Right lobe of liver (tissue), 6 donors: Measurements from ENCODE around the gene P2RX7. TPM values are rescaled to one million over a fixed set of nuclear protein-coding genes. Genes with fewer than 3 reads are reported as not detected.

Source experiments
- ATAC-seq, 4 donors: fragments of 200-7000 bp; cut with Tn5 transposase; one replicate each; pipeline ENCODE4 v1.9.1; 2020; ENCODE audit warnings: mild to moderate bottlenecking in 4 of 4, moderate library complexity in 4 of 4
- DNase-seq, 3 donors: peaks; one replicate each; pipeline ENCODE4 v3.0.0-alpha.2; 2020
- H3K27ac ChIP-seq, 3 donors: fragments of 200-600 bp; one replicate each; pipeline ENCODE4 v1.8.0; 2022
- H3K27me3 ChIP-seq, 2 donors: fragments of 200-600 bp; one replicate each; pipeline ENCODE4 v1.8.0; 2022
- H3K36me3 ChIP-seq, 4 donors: fragments of 200-600 bp; sonication (generic) in 1 of 4; one replicate each; pipeline versions ENCODE4 v1.5.1 to v1.8.0; 2017 to 2022; ENCODE audit warnings: control low read depth in 1 of 4
- H3K4me1 ChIP-seq, 4 donors: fragments of 200-600 bp; sonication (generic) in 1 of 4; one replicate each; pipeline versions ENCODE4 v1.5.1 to v1.8.0; 2017 to 2022; ENCODE audit warnings: control low read depth in 1 of 4
- H3K4me3 ChIP-seq, 3 donors: fragments of 200-600 bp; one replicate each; pipeline ENCODE4 v1.8.0; 2022
- H3K9me3 ChIP-seq, 4 donors: fragments of 200-600 bp; sonication (generic) in 1 of 4; one replicate each; pipeline versions ENCODE4 v1.5.1 to v1.8.0; 2017 to 2022; ENCODE audit warnings: control low read depth in 1 of 4
- POLR2A ChIP-seq: fragments of 450-650 bp; IDR thresholded peaks from one replicate; pipeline ENCODE4 v1.6.1; 2017; ENCODE audit warnings: antibody characterized with exemption, mild to moderate bottlenecking
- WGBS: methylation state at CpG from one replicate; pipeline ENCODE4 v1.1.6; 2018; ENCODE audit warnings: low coverage, low lambda C conversion rate; ENCODE audit not compliant: insufficient coverage; ENCODE audit errors: missing lambda C conversion rate; 5-methylcytosine and 5-hydroxymethylcytosine counted together
- intact Hi-C, 2 donors: fragments of 100-400 bp; cut with DNase I; formaldehyde crosslinking; loops; one replicate each; pipeline versions ENCODE4 v1.11.2 to v1.14.1; 2022
- long read RNA-seq: library from polyadenylated mRNA; unstranded; transcript quantifications from one replicate; pipeline ENCODE4 v2.0.0, GENCODE V29; 2019
- total RNA-seq, 6 experiments: library from RNA; depleted of rRNA in 2 of 6; stranded (reverse); fragments of >200 nt in 2 of 6; fragmentation: NEBNext Ultra II Directional in 3 of 6; extraction: Animal tissue kit (Norgen Biotek cat#: 25700) in 3 of 6; gene quantifications; one replicate each; pipeline versions ENCODE4 v1.1.0 to v1.2.4, GENCODE V29; 2016 to 2023
- TF ChIP-seq, protein P1 (sequence below), 4 donors: fragments of 200-600 bp in 3 of 4; fragments of 450-650 bp in 1 of 4; IDR thresholded peaks; one replicate each; pipeline versions ENCODE4 v1.5.1 to v1.8.0; 2016 to 2022; ENCODE audit warnings: antibody characterized with exemption in 4 of 4, mild to moderate bottlenecking in 2 of 4
- donor health status: DM: no; HTN: yes; CAD: no.
- donor health status: DM: no; HTN: no; CAD: no.
- donor health status: DM: no; HTN: no; CAD: no.
- donor health status: DM: no; HTN: yes; CAD: no.
- donor health status: DM: no; HTN: yes; CAD: no.

P2RX7 gene
- total RNA-seq = 10 to 100 TPM in 1 of 6 experiments, 1 to 10 TPM in 5; 2.5 to 11.4 (median 3.4) TPM
- long read RNA-seq, partial matches to known transcripts = 0 of 1 reads
- long read RNA-seq, other reads (novel, unspliced or antisense) = 1 of 1 reads

DNA sequence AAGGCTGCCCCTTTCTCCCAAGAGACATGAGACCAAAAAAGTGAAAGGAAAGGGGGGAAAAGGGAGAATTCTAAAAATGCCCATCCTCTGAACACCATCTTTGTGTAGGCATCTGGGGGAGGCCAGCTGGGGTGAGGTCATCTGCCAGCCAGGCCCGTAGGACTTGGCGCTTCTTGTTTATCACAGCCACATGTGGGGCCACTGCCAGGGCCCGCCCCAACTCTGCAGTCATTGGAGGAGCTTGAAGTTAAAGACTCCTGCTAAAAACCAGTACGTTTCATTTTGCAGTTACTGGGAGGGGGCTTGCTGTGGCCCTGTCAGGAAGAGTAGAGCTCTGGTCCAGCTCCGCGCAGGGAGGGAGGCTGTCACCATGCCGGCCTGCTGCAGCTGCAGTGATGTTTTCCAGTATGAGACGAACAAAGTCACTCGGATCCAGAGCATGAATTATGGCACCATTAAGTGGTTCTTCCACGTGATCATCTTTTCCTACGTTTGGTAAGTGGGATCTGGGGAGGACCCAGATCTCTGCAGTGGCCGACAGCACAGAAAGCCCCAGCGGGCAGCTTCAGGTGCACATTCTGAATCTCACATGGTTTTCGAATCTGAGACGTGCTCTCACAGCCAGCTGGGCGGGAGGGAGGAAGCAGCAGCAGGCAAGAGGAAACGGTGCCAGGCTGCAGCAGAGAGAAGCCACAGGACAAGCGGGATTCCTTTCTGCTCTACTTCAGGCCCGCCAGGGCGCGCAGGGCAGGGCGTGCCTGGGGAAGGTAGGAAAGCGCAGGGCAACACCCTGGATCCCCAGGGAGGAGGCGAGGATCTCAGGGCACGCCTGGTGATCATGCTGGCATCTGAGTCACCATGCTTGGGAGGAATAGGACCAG, at the start of gene P2RX7:
P2RX7 (plus strand) TSS at position 276 of the 881 bp plus-strand sequence; CDS start at position 371, 95 bp downstream.
- Histone ChIP-seq H3K27me3 (no peaks in the 10 kb centered on the region), H3K27ac (peak within 1 kb of the TSS; percentile 78 to 89 (median 79)), H3K4me3 (peak within 1 kb of the TSS; percentile 59 to 63 (median 63)), H3K4me1 (peaks cover 0 to 35% (median 15%) of the 10 kb centered on the region in 4 donors), H3K9me3 (no peaks in the 10 kb centered on the region), H3K36me3 (no peaks in the 10 kb centered on the region)
- TF ChIP-seq POLR2A = peak; percentile 49
- TF ChIP-seq, protein P1, sequence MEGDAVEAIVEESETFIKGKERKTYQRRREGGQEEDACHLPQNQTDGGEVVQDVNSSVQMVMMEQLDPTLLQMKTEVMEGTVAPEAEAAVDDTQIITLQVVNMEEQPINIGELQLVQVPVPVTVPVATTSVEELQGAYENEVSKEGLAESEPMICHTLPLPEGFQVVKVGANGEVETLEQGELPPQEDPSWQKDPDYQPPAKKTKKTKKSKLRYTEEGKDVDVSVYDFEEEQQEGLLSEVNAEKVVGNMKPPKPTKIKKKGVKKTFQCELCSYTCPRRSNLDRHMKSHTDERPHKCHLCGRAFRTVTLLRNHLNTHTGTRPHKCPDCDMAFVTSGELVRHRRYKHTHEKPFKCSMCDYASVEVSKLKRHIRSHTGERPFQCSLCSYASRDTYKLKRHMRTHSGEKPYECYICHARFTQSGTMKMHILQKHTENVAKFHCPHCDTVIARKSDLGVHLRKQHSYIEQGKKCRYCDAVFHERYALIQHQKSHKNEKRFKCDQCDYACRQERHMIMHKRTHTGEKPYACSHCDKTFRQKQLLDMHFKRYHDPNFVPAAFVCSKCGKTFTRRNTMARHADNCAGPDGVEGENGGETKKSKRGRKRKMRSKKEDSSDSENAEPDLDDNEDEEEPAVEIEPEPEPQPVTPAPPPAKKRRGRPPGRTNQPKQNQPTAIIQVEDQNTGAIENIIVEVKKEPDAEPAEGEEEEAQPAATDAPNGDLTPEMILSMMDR (IDR thresholded peaks at IDR 0.05) = peak in 2 of 4 donors; percentile 5 to 15
- ATAC-seq (peak; percentile 70 to 80 (median 76)), DNase-seq (peak; percentile 90 to 94 (median 91))
- intact Hi-C loops = loop anchor here in 1 of 2 donors (10.0 kb wide), 1 partner anchor 92 kb away; no protein-coding TSS in a partner anchor
- WGBS = 7% methylated on average over 17 of the region's 25 CpGs

DNA sequence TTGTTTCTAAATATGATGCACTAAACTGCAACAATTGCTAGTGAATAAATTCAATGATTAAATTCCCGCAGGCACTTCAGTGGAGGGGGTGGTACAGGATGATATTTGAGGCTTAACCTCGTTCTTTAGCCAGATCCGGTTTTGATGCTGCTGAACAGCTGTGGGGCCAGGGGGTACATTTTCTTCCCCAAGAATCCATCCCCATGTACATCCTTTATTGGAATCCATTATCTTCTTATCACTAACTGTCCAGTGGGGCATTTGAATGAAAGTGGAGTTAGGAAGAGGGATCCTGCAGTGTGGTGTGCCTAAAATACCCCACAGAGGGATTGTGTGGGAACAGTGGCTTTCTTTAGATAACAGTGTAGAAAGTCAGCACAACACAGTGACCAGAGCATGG, 48.4 kb upstream of the P2RX7 start:
- no peak for TF ChIP-seq POLR2A
- TF ChIP-seq, protein P1 (IDR thresholded peaks at IDR 0.05) = no peak
- WGBS = 80% methylated on average over 3 of the region's 3 CpGs

DNA sequence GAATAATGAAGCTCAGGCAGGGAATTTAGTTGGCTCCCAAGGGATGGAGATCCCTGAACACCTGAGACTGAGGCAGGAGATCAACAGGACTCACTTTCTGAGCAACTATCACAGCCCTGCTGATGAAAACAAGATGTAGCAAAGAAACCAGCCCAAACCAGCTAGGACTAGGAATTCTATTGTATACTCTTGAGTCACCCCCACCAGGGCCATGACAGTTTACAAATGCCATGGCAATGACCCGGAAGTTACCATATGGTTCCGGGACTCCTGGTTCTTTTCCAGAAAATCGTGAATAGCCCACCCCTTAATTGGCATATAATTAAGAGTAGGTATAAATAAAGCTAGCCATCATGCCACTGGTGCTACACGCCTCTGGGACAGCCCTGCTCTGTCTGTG, 47.6 kb upstream of the P2RX7 start:
- intact Hi-C loops = no loop called here
- DNase-seq (no peak), ATAC-seq (no peak)
- H3K27ac ChIP-seq = no peak overlapping the region
- no peaks in the 10 kb centered on the region for H3K4me1 ChIP-seq
- H3K4me3 ChIP-seq = no peak overlapping the region
- H3K9me3 ChIP-seq = no peaks in the 10 kb centered on the region
- no peaks in the 10 kb centered on the region for H3K27me3 ChIP-seq
- H3K36me3 ChIP-seq = no peaks in the 10 kb centered on the region
- TF ChIP-seq, protein P1 (IDR thresholded peaks at IDR 0.05) = no peak
- no peak for TF ChIP-seq POLR2A
- WGBS = no CpG with 5 or more reads among the region's 4 CpGs

More for the DNA sequence above, 48.4 kb upstream of the P2RX7 start:
- H3K27ac ChIP-seq = no peak overlapping the region
- no peak overlapping the region for H3K4me3 ChIP-seq
- no peaks in the 10 kb centered on the region for H3K9me3 ChIP-seq
- DNase-seq (no peak), ATAC-seq (no peak)
- no peaks in the 10 kb centered on the region for H3K4me1 ChIP-seq
- intact Hi-C loops = no loop called here
- H3K36me3 ChIP-seq = no peaks in the 10 kb centered on the region
- H3K27me3 ChIP-seq = no peaks in the 10 kb centered on the region

DNA sequence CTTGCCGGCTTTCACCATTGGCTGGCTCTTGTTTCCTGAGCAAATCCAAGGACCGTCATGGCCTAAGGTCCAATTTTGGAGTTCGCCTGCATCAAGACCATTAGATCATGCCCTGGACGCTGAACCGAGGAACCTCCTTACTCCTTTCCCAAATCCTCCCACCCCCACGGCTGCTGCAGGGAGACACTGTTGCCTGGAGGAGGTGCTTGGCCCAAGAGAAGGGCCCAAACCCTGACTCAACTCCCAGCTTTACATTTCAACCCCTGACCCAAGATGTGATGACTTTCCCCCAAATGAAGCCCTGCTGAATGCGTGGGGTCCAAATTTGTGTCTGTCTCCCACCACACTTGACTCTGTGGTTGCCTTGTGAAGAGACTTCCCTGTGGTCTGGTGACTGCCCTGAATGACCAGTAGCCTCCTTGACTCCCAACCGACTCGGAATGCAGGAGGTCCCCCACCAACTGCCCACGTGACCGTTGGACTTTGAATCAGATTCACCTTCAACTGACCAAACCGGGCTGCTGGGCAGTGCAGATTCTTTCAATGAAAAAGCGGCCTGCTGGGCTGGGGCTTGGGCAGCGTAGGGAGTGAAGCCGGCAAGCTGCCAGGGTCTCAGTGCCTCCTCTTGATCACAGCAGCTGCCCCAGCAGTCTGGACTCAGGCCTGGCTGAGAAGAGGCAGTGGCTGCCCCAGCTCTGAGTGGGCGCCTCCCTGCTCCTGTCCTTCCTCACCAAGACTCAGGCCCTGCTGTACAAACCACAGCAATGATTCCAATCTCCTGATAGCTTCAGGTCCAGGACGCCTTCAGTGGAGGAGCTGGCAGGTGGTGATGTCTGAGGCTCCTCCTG, 46.9 kb upstream of the P2RX7 start:
- 59% methylated on average over 4 of the region's 17 CpGs for WGBS

More for the DNA sequence above, 46.9 kb upstream of the P2RX7 start:
- no peaks in the 10 kb centered on the region for H3K9me3 ChIP-seq
- no peaks in the 10 kb centered on the region for H3K36me3 ChIP-seq
- TF ChIP-seq, protein P1 (IDR thresholded peaks at IDR 0.05) = no peak
- TF ChIP-seq POLR2A = no peak
- DNase-seq = no peak
- no peak overlapping the region for H3K27ac ChIP-seq
- intact Hi-C loops = no loop called here
- H3K4me1 ChIP-seq = no peaks in the 10 kb centered on the region
- no peak overlapping the region for H3K4me3 ChIP-seq
- no peaks in the 10 kb centered on the region for H3K27me3 ChIP-seq
- ATAC-seq = no peak
